Measurements from ENCODE around the gene GALNT9.

GALNT9 gene

GRCh38 chr12:132186857-132187620 lies 142.3 kb downstream of the GALNT9 start:
- no peak for DNase-seq (ENCODE audit: extremely low spot score)
- TF ChIP-seq NFRKB (IDR thresholded peaks at IDR 0.05) (no peak), FOXM1 (IDR thresholded peaks at IDR 0.05; ENCODE audit: borderline replicate concordance) (no peak)
- CTCF ChIA-PET = no interaction called here
- POLR2A ChIA-PET = no interaction called here

DNA sequence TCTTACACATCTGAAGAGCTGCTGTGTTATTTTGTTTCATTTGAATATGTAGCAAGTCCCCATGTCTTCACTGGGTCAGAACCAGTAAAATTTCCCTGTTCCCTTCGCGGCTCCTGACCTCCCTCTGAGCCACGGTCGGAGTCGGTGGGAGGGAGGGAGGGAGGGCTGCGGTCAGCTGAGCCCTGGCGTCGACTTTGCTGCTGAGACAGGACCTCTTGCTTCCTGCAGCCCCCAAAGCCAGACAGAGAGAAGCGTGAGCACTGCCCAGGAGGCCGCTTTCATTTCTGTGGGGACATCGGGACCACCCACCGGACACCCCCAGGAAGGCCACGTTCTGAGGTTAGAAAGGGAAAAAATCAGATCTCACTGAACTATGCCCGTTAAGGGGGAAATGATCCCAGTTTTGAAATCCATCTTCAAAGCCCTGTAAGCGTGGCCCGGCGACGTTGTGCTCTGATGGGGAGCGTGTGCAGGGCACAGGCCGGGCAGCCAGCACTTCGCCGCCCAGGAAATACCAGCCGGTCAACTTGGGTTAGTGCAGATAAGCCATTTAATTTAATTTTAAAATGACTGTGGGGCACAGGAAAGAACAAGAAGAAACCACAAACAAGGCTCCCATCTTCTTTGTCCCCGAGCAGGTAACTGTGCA lies 143.1 kb downstream of the GALNT9 start:
- TF ChIP-seq L3MBTL2 (conservative IDR thresholded peaks at IDR 0.05) (no peak), TARDBP (IDR thresholded peaks at IDR 0.05) (no peak), ARNT (IDR thresholded peaks at IDR 0.05) (no peak)
- CTCF ChIA-PET = no interaction called here
- DNase-seq (ENCODE audit: extremely low spot score) = no peak
- POLR2A ChIA-PET = no interaction called here

DNA sequence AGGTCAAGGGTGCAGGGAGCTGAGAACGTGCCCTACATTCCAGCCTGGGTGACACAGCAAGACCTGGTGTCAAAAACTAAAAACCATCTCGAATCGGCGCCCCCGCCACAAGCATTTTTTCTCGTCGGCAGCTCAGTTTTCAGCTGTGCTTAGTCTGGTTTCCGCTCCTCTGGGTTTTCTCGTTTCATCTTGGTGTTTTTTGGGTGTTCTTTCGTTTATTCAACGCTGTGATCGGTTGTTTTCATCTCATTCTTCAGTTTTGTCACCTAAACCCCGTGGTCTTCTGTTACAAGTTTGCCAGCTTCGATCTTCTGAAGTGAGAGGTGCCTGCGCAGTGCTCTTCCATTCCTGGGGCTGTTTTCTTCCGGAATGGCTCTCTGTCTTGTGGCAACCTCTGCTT lies 143.7 kb downstream of the GALNT9 start:
- TF ChIP-seq HDGF (IDR thresholded peaks at IDR 0.05; ENCODE audit: borderline replicate concordance) = no peak
- no peak for TF ChIP-seq TARDBP (IDR thresholded peaks at IDR 0.05)
- TF ChIP-seq FOXK2 (IDR thresholded peaks at IDR 0.05) = no peak
- no peak for TF ChIP-seq ARNT (IDR thresholded peaks at IDR 0.05)
- TF ChIP-seq PKNOX1 (IDR thresholded peaks at IDR 0.05) = no peak
- no peak for TF ChIP-seq SP1 (IDR thresholded peaks at IDR 0.05)
- no peak for TF ChIP-seq FOXM1 (IDR thresholded peaks at IDR 0.05; ENCODE audit: borderline replicate concordance)
- no peak for TF ChIP-seq ZNF384 (IDR thresholded peaks at IDR 0.05)
- no peak for TF ChIP-seq BHLHE40 (IDR thresholded peaks at IDR 0.05; ENCODE audit: borderline replicate concordance)
- TF ChIP-seq FOXA1 (IDR thresholded peaks at IDR 0.05) = no peak
- TF ChIP-seq LEF1 (IDR thresholded peaks at IDR 0.05; ENCODE audit: borderline replicate concordance) = no peak
- CTCF ChIA-PET = no interaction called here
- POLR2A ChIA-PET = no interaction called here
- no peak for DNase-seq (ENCODE audit: extremely low spot score)

DNA sequence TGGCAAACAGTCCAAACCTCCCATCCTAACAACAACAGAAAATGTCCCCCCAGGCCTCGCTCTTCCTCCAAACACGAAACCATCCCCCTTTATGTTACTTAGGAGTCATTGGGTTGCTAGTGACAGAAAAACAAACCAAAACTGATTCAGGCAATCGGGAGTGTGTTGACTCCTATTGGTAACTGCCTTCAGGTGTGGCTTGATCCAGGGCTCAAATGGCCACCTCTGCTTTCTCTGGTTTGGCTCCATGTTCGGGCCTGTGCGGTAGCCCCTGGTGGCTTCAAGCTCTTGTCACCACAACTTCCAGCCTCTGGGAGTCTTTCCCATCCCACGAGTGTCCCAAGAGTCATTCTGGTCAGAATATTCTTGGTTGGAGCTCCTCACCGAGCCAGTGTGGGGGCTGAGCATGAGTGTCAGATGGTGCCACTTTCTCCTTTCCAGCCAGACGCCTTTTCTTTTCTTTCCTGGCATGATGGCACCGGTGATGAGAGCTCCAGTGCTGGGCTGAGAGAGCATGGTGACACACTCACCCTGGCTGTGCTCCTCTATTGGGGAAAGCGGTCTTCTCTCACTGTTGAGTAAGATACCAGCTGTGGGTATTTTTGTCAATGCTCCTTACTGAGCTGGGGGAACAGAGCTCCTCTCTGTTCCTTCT lies 146.6 kb downstream of the GALNT9 start:
- ChIA-PET CTCF (no interaction called here), POLR2A (no interaction called here)
- no peak for TF ChIP-seq ZNF384 (IDR thresholded peaks at IDR 0.05)
- TF ChIP-seq ARNT (IDR thresholded peaks at IDR 0.05) = no peak
- TF ChIP-seq FOXK2 (IDR thresholded peaks at IDR 0.05) = no peak
- no peak for TF ChIP-seq SUZ12 (IDR thresholded peaks at IDR 0.05)
- TF ChIP-seq NFRKB (IDR thresholded peaks at IDR 0.05) = no peak
- no peak for TF ChIP-seq FOXM1 (IDR thresholded peaks at IDR 0.05; ENCODE audit: borderline replicate concordance)
- TF ChIP-seq PKNOX1 (IDR thresholded peaks at IDR 0.05) = no peak
- no peak for TF ChIP-seq SP1 (IDR thresholded peaks at IDR 0.05)
- TF ChIP-seq TARDBP (IDR thresholded peaks at IDR 0.05) = no peak
- no peak for TF ChIP-seq ELF4 (IDR thresholded peaks at IDR 0.05)
- DNase-seq (ENCODE audit: extremely low spot score) = no peak

DNA sequence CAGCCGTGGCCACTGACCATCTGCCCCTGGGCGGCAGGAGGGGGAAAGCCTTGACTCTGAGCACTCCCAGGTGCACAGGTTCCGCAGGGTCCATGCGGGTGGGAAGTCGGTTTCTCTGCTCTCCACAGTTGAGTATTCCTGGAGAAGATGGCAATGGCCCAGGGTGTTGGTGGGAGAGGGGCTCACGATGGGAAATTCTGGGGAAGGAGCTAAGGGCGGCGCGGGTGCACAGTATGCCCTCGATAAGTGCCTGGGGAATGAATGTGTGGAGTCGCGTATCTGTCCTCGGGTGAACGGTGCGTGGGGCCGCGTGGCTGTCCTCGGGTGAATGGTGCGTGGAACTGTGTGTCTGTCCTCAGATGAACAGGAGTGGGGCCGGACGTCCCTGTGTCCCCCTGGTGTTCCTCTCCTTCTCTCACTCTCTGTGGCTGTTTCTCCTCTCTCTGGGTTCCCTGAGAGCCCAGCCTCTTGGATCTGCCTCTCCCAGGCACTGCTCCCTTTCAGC lies 147.1 kb downstream of the GALNT9 start:
- no peak for DNase-seq (ENCODE audit: extremely low spot score)
- CTCF ChIA-PET = no interaction called here

GRCh38 chr12:132181570-132182200 lies 147.7 kb downstream of the GALNT9 start:
- CTCF ChIA-PET = no interaction called here
- POLR2A ChIA-PET = no interaction called here
- no peak for DNase-seq (ENCODE audit: extremely low spot score)
- TF ChIP-seq L3MBTL2 (conservative IDR thresholded peaks at IDR 0.05) (no peak), FOXK2 (IDR thresholded peaks at IDR 0.05) (no peak), FOXM1 (IDR thresholded peaks at IDR 0.05; ENCODE audit: borderline replicate concordance) (no peak)

More for the DNA sequence above, 147.1 kb downstream of the GALNT9 start:
- TF ChIP-seq PKNOX1 (IDR thresholded peaks at IDR 0.05) = no peak
- TF ChIP-seq CTBP1 (IDR thresholded peaks at IDR 0.05; ENCODE audit: borderline replicate concordance) = no peak
- no peak for TF ChIP-seq HDGF (IDR thresholded peaks at IDR 0.05; ENCODE audit: borderline replicate concordance)
- TF ChIP-seq TARDBP (IDR thresholded peaks at IDR 0.05) = no peak
- no peak for TF ChIP-seq L3MBTL2 (conservative IDR thresholded peaks at IDR 0.05)
- TF ChIP-seq FOXA1 (IDR thresholded peaks at IDR 0.05) = no peak
- no peak for TF ChIP-seq FOXK2 (IDR thresholded peaks at IDR 0.05)
- TF ChIP-seq ELF4 (IDR thresholded peaks at IDR 0.05) = no peak
- no peak for TF ChIP-seq ARNT (IDR thresholded peaks at IDR 0.05)
- no peak for TF ChIP-seq LEF1 (IDR thresholded peaks at IDR 0.05; ENCODE audit: borderline replicate concordance)
- POLR2A ChIA-PET = no interaction called here

All from HEK293T (cell line).